Upper lobe of right lung (tissue), 1 donor: Measurements from ENCODE around the gene OXNAD1. TPM values are rescaled to one million over a fixed set of nuclear protein-coding genes. Genes with fewer than 3 reads are reported as not detected.

Experiments
- ATAC-seq: fragments of 200-7000 bp; cut with Tn5 transposase; one replicate; pipeline ENCODE4 v1.9.1; 2020; ENCODE audit warnings: mild to moderate bottlenecking, moderate library complexity
- DNase-seq: peaks from one replicate; pipeline ENCODE4 v3.0.0-alpha.2; 2020
- H3K27ac ChIP-seq: fragments of 200-600 bp; one replicate; pipeline ENCODE4 v1.8.0; 2022
- H3K27me3 ChIP-seq: fragments of 200-600 bp; one replicate; pipeline ENCODE4 v1.8.0; 2022; ENCODE audit warnings: mild to moderate bottlenecking
- H3K36me3 ChIP-seq: fragments of 200-600 bp; one replicate; pipeline ENCODE4 v1.8.0; 2022
- H3K4me1 ChIP-seq: fragments of 200-600 bp; one replicate; pipeline ENCODE4 v1.8.0; 2022
- H3K4me3 ChIP-seq: fragments of 200-600 bp; one replicate; pipeline ENCODE4 v1.8.0; 2022; ENCODE audit warnings: mild to moderate bottlenecking
- H3K9me3 ChIP-seq: fragments of 200-600 bp; one replicate; pipeline ENCODE4 v1.8.0; 2022
- CTCF ChIP-seq: fragments of 200-600 bp; IDR thresholded peaks from one replicate; pipeline ENCODE4 v1.8.0; 2022; ENCODE audit warnings: antibody characterized with exemption
- intact Hi-C: fragments of 100-400 bp; cut with DNase I; formaldehyde crosslinking; loops from one replicate; pipeline ENCODE4 v1.11.0; 2022
- long read RNA-seq: library from polyadenylated mRNA; unstranded; transcript quantifications from one replicate; pipeline ENCODE4 v2.0.0, GENCODE V29; 2021
- total RNA-seq: library from RNA; stranded (reverse); fragmentation: NEBNext Ultra II Directional; extraction: Animal tissue kit (Norgen Biotek cat#: 25700); gene quantifications from one replicate; pipeline ENCODE4 v1.2.1, GENCODE V29; 2021
- donor health status: DM: no; HTN: yes; CAD: no; lungs with severe emphysema.

Gene OXNAD1, protein sequence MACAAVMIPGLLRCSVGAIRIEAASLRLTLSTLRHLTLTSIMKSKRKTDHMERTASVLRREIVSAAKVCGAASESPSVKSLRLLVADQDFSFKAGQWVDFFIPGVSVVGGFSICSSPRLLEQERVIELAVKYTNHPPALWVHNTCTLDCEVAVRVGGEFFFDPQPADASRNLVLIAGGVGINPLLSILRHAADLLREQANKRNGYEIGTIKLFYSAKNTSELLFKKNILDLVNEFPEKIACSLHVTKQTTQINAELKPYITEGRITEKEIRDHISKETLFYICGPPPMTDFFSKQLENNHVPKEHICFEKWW
- 12.8 TPM for total RNA-seq
- long read RNA-seq, transcript OXNAD1-201 (9 exons, 3,929 nt): major isoform, 9 of 30 reads
- long read RNA-seq, partial matches to known transcripts: 4 of 30 reads
- long read RNA-seq, other reads (novel, unspliced or antisense): 12 of 30 reads

DNA sequence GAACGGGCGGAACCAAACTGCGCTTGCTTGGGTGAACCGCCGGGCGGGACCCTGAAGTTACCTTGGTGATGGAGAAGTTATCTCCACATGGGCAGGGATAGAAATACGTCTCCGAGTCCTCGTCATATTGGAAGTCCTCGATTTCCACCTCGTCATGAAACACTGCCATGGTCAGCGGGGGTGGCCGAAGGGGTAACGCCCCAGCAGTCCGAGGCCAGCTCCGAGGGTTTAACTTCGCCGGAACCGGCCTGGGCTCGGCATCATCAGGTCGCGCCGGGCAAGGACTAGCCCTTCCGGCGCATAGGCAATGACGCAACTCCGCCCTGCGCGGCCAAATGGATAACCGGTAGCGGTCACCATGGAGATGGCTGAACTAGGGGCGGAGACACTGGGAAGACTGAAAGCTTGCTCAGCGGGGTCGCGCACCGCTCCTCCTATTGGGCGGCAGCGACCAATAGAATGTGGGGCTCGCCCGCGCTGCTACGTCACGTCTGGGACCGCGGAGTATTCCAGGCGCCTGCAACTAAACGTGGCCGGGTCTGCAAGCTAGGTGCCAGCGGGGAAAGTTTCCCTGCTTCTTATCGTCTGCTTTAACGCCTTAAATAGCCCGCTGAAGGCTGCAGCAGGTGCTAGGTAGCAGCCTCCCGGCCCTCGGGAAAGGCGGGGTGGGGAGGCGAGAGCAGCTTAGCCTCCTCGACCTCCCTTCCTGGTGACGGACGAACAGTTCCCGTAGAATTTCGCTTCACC lies at the start of gene OXNAD1, which contains the start of gene DPH3:
TSS of gene OXNAD1 (plus strand) at position 505 of the 747 bp plus-strand sequence. CDS start 5,741 bp downstream, outside the sequence.
TSS of gene DPH3 (minus strand) at position 236 of the 747 bp plus-strand sequence. CDS start at position 169, 67 bp downstream.
- H3K36me3 ChIP-seq: peaks cover 26% of the 10 kb centered on the region
- no peaks in the 10 kb centered on the region for H3K27me3 ChIP-seq
- no peak for TF ChIP-seq CTCF
- ATAC-seq (peak; percentile 99), DNase-seq (peak; percentile 100)
- H3K4me3 ChIP-seq: peak within 1 kb of the TSS; percentile 88
- intact Hi-C loops: no loop called here
- H3K9me3 ChIP-seq: no peaks in the 10 kb centered on the region
- H3K27ac ChIP-seq: peak within 1 kb of the TSS; percentile 97
- H3K4me1 ChIP-seq: peaks cover 22% of the 10 kb centered on the region

GRCh38 chr3:16216373-16216935 lies 48.6 kb upstream of the OXNAD1 start:
- no peaks in the 10 kb centered on the region for H3K9me3 ChIP-seq
- H3K4me3 ChIP-seq: no peak overlapping the region
- no peaks in the 10 kb centered on the region for H3K4me1 ChIP-seq
- no peak for TF ChIP-seq CTCF
- H3K27me3 ChIP-seq: no peaks in the 10 kb centered on the region
- intact Hi-C loops: no loop called here
- ATAC-seq (no peak), DNase-seq (no peak)
- no peaks in the 10 kb centered on the region for H3K36me3 ChIP-seq
- H3K27ac ChIP-seq: no peak overlapping the region

GRCh38 chr3:16219777-16220176 lies 45.2 kb upstream of the OXNAD1 start:
- H3K36me3 ChIP-seq: no peaks in the 10 kb centered on the region
- no peak overlapping the region for H3K4me3 ChIP-seq
- no peaks in the 10 kb centered on the region for H3K9me3 ChIP-seq
- H3K27ac ChIP-seq: no peak overlapping the region
- ATAC-seq (no peak), DNase-seq (no peak)
- intact Hi-C loops: no loop called here
- TF ChIP-seq CTCF: no peak
- H3K27me3 ChIP-seq: no peaks in the 10 kb centered on the region
- no peaks in the 10 kb centered on the region for H3K4me1 ChIP-seq

- DNase-seq: no peak
- no peaks in the 10 kb centered on the region for H3K4me1 ChIP-seq
- H3K4me3 ChIP-seq: no peak overlapping the region
- ATAC-seq: no peak
- no peak overlapping the region for H3K27ac ChIP-seq
- no peaks in the 10 kb centered on the region for H3K36me3 ChIP-seq
- no peaks in the 10 kb centered on the region for H3K9me3 ChIP-seq
- TF ChIP-seq CTCF: no peak
- H3K27me3 ChIP-seq: no peaks in the 10 kb centered on the region
- intact Hi-C loops: no loop called here
Measured at GRCh38 chr3:16221990-16222389, 43.0 kb upstream of the OXNAD1 start.

- no peak overlapping the region for H3K4me3 ChIP-seq
- no peaks in the 10 kb centered on the region for H3K27me3 ChIP-seq
- intact Hi-C loops: no loop called here
- no peak for ATAC-seq
- TF ChIP-seq CTCF: no peak
- no peaks in the 10 kb centered on the region for H3K4me1 ChIP-seq
- no peak for DNase-seq
- H3K9me3 ChIP-seq: no peaks in the 10 kb centered on the region
- no peaks in the 10 kb centered on the region for H3K36me3 ChIP-seq
- no peak overlapping the region for H3K27ac ChIP-seq
Measured at GRCh38 chr3:16222547-16222946, 42.5 kb upstream of the OXNAD1 start.
